ENCODE measurements around the gene DES.

- TF ChIP-seq, protein P1, sequence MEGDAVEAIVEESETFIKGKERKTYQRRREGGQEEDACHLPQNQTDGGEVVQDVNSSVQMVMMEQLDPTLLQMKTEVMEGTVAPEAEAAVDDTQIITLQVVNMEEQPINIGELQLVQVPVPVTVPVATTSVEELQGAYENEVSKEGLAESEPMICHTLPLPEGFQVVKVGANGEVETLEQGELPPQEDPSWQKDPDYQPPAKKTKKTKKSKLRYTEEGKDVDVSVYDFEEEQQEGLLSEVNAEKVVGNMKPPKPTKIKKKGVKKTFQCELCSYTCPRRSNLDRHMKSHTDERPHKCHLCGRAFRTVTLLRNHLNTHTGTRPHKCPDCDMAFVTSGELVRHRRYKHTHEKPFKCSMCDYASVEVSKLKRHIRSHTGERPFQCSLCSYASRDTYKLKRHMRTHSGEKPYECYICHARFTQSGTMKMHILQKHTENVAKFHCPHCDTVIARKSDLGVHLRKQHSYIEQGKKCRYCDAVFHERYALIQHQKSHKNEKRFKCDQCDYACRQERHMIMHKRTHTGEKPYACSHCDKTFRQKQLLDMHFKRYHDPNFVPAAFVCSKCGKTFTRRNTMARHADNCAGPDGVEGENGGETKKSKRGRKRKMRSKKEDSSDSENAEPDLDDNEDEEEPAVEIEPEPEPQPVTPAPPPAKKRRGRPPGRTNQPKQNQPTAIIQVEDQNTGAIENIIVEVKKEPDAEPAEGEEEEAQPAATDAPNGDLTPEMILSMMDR (IDR thresholded peaks at IDR 0.05), result no peak
- TF ChIP-seq POLR2A (IDR thresholded peaks at IDR 0.05), result no peak
Observed at GRCh38 chr2:219368690-219369191, 49.4 kb upstream of the DES start.

Measured in uterus (tissue), 2 donors.